GM12874 (cell line): ENCODE measurements around the gene GNG3.

Source experiments
- CTCF ChIP-seq: IDR thresholded peaks from 2 replicates; pipeline ENCODE4 v1.5.1; 2011; ENCODE audit warnings: low read depth, mild to moderate bottlenecking, control low read depth, low read length, moderate library complexity; ENCODE audit not compliant: insufficient read depth

The GNG3 gene

GRCh38 chr11:62716206-62716605 is 8.7 kb downstream of the GNG3 start:
- no peak for TF ChIP-seq CTCF

GRCh38 chr11:62716816-62717215 is 9.3 kb downstream of the GNG3 start:
- TF ChIP-seq CTCF: no peak

- no peak for TF ChIP-seq CTCF
These were observed 12.0 kb downstream of the GNG3 start for GRCh38 chr11:62719302-62719978.

- TF ChIP-seq CTCF: no peak
These were observed 14.5 kb downstream of the GNG3 start for GRCh38 chr11:62721994-62722393.

GRCh38 chr11:62724171-62724570 is 16.7 kb downstream of the GNG3 start:
- no peak for TF ChIP-seq CTCF

- TF ChIP-seq CTCF: no peak
These were observed 18.2 kb downstream of the GNG3 start for GRCh38 chr11:62725646-62726045.

GRCh38 chr11:62726156-62726914 is 18.9 kb downstream of the GNG3 start:
- TF ChIP-seq CTCF: no peak
